AG08396 (cell line): ENCODE results near the gene CAMTA1.
"Not testable (repeated sequence)": the region's sequence is repeated elsewhere in the genome, so short reads cannot be mapped to it uniquely, and the experiment has no call there.

Experiments used
- DNase-seq: peaks from one replicate; pipeline ENCODE4 v3.0.0; 2012; ENCODE audit warnings: low spot score, mixed read lengths

CAMTA1 gene

DNA sequence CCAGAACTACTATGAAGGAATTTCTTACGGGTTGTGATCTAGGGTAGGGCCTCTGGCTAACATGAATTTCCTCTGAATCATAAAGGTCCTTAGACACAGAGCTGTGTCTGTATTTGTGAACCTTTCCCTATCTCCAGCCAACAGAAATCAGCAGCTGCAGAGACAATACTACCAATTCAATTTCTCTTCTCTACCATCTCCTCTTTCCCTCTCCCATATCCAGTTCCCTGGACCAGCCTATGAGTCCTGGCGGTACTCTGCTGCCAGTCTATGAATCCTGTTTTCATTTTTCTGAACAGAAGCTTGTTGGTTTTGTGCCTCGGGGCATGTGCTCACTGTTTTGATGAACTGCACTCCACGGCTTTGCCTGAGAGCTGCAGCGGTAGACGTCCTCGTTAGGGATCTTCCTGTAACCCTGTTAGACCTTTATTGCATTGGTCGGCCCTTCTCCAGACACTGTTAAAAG is 527.9 kb downstream of the CAMTA1 start:
- DNase-seq: no peak

- no peak for DNase-seq
Observed at GRCh38 chr1:7313826-7314225, 528.6 kb downstream of the CAMTA1 start.

DNA sequence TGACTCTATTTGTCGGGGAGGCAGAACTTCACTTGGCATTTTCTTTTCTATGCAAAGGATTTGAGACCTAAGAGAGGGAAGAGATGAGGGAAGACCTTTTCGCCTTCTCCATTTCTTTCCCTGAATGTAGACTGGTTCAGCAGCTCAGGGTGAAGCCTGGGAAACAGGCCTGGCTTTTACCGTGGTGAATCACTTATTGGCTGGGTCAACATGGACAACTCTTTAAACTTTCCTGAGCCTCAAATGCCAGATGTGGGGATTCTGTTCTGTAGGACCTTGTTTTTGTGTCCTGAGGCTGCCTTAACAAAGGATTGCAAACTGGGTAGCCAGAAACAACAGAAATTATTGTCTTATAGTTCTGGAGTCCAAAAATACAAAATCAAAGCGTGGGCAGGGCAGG is 530.1 kb downstream of the CAMTA1 start:
- no peak for DNase-seq

GRCh38 chr1:7315946-7316345 is 530.7 kb downstream of the CAMTA1 start:
- no peak for DNase-seq

GRCh38 chr1:7317888-7318287 is 532.6 kb downstream of the CAMTA1 start:
- no peak for DNase-seq

GRCh38 chr1:7319196-7319595 is 533.9 kb downstream of the CAMTA1 start:
- DNase-seq: no peak

- no peak for DNase-seq
Observed at GRCh38 chr1:7320661-7321060, 535.4 kb downstream of the CAMTA1 start.

GRCh38 chr1:7322283-7322785 is 537.1 kb downstream of the CAMTA1 start:
- DNase-seq: peak; percentile 36

DNA sequence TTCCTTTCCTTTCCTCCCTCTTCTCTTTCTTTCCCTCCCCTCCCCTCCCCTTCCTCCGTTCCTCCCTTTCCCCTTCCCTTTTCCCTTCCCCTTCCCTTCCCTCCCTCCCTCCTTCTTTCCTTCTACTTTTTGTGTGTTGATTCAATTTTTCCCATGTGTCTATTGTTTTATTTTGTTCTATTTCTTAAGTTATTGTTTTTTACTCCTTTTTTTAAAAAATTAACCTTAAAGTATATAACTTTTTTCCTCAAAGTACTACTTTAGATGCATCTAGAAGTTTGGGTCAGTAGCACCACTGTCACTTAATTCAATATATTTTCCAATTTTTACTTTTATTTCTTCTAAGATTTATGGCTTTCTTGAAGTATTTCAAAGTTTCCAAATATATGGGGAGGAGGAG is 537.7 kb downstream of the CAMTA1 start:
- DNase-seq: no peak

DNA sequence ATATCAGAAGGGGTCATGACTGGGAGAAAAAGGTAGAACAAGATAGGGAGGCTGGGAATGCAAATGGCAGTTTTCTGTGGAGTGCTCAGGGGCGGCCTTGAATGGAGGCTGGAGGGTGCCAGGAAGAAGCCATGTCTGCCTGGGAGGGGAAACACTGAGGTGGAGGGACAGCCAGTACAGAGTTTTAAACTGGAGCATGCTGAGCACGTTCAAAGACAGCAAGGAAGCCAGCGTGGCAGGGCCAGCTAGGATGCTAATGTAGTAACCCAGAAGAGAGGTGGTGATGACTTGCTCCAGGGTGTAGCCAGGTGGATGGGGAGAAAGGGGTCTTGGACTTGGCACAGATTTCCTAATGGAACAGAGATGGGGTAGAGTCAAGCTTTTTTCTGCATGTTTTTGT is 540.0 kb downstream of the CAMTA1 start:
- no peak for DNase-seq

DNA sequence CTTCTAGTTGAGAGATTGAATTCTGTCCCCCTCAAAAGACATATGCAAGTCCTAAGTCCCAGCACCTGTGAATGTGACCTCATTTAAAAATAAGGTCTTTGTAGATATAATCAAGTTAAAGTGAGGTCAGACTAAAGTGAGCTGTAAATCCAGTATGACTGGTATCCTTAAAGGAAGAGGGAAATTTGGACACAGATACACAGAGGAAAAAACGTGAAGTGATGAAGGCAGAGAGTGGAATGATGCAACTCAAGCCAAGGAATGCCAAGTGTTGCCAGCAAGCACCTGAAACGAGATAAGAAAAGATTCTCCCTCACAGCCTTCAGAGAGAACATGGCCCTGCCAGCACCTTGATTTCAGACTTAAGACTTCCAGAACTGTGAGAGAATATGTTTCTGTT is 541.1 kb downstream of the CAMTA1 start:
- no peak for DNase-seq

DNA sequence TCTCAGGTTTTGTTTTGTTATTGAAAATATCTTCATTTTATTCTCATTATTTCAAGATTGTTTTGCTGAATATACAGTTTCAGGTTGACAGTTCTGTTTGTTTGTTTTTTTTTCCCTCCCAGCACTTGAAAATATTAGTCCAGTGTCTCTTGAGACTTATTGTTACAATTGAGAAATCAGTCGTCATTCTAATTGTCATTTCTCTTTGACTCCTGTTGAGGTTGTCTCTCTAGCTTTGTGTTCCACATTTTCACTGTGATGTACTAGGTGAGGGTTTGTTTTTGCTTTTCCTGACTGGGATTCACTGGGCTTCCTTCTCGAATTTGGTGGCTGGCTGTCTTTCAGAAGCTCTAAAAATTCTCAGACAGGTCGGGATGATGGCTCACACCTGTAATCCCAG is 542.6 kb downstream of the CAMTA1 start:
- DNase-seq: no peak

GRCh38 chr1:7329868-7330615 is 544.8 kb downstream of the CAMTA1 start:
- no peak for DNase-seq

- not testable (repeated sequence) for DNase-seq
Observed at GRCh38 chr1:7330726-7331125, 545.5 kb downstream of the CAMTA1 start.

DNA sequence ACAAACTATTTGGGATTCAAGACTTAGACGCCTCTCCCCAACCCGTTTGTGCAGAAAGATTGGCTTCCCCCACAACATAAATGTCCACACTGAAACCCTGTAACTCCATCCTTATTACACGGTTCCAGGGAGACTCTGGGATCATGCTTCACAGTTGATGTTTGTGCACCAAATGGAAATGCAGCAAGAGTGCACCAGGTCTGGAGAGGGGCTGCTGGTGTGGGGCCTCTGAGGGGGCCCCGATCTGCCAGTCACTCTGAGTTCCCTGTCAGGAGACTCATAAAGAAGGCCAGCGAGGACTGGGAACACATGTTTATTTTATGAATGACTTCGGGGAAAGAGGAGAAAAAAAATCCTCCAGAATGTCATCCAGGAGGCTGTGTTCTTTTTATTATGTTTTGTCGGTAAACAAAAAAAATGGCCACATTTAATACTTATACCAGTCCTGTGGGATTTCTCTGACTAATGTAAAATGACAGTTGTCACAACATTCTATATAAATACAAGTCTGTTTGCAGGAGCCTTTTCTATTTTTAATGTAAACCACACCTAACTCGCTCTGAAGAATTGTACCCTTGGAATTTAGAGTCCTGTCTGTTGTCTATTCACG is 546.8 kb downstream of the CAMTA1 start:
- DNase-seq: no peak

- no peak for DNase-seq
Observed at GRCh38 chr1:7333094-7333493, 547.8 kb downstream of the CAMTA1 start.

GRCh38 chr1:7333620-7334019 is 548.4 kb downstream of the CAMTA1 start:
- no peak for DNase-seq

DNA sequence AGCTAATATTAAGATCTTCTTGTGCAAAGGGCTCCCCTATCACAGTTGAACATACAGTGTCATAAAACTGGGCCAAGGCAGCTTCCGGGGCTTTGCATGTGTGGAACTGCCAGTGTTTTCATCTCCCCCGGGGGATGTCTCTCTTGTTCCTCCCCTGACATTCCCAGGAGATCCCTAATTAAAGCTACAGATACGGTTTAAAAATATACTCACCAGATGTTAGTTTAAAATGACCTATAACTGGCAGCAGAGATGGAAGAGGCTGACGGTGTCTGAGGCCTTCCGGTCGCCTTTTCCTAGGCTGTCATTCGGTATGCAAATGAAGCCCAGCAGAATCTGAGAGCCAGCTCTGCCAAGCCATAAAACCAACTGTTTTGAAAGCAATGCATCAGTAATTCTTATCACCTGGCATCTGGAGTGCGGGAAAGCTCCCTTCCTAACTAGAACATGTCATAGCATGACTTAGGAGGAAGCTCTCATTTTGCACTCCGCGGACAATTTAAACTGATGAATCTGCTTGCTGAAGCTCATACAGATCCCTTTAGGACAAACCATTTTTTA is 549.3 kb downstream of the CAMTA1 start:
- no peak for DNase-seq

- no peak for DNase-seq
Observed at GRCh38 chr1:7335224-7335879, 550.1 kb downstream of the CAMTA1 start.

GRCh38 chr1:7338439-7338838 is 553.2 kb downstream of the CAMTA1 start:
- DNase-seq: no peak

GRCh38 chr1:7339014-7339413 is 553.8 kb downstream of the CAMTA1 start:
- no peak for DNase-seq

- no peak for DNase-seq
Observed at GRCh38 chr1:7339953-7340352, 554.7 kb downstream of the CAMTA1 start.
